ENCODE results near the gene CDC42BPG.

- TF ChIP-seq, protein P1, sequence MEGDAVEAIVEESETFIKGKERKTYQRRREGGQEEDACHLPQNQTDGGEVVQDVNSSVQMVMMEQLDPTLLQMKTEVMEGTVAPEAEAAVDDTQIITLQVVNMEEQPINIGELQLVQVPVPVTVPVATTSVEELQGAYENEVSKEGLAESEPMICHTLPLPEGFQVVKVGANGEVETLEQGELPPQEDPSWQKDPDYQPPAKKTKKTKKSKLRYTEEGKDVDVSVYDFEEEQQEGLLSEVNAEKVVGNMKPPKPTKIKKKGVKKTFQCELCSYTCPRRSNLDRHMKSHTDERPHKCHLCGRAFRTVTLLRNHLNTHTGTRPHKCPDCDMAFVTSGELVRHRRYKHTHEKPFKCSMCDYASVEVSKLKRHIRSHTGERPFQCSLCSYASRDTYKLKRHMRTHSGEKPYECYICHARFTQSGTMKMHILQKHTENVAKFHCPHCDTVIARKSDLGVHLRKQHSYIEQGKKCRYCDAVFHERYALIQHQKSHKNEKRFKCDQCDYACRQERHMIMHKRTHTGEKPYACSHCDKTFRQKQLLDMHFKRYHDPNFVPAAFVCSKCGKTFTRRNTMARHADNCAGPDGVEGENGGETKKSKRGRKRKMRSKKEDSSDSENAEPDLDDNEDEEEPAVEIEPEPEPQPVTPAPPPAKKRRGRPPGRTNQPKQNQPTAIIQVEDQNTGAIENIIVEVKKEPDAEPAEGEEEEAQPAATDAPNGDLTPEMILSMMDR (IDR thresholded peaks at IDR 0.05): no peak
- TF ChIP-seq POLR2A (IDR thresholded peaks at IDR 0.05): no peak
These were observed 26.5 kb upstream of the CDC42BPG start for GRCh38 chr11:64870893-64871466.

Data from body of pancreas (tissue), 4 donors.